IMR-90 (cell line): Measurements from ENCODE around the gene VEGFA.

Experiments used
- BHLHE40 ChIP-seq: fragments of 150-350 bp; IDR thresholded peaks from 2 replicates; pipeline ENCODE4 v1.6.1; 2016; ENCODE audit warnings: mild to moderate bottlenecking, low read depth, low read length
- CEBPB ChIP-seq: IDR thresholded peaks from 2 replicates; pipeline ENCODE4 v1.6.1; 2012; ENCODE audit warnings: low read depth, low read length, improper control_type of control experiment
- MAFK ChIP-seq: IDR thresholded peaks from 2 replicates; pipeline ENCODE4 v1.6.1; 2012; ENCODE audit warnings: low read depth, low read length, improper control_type of control experiment
- MAZ ChIP-seq: IDR thresholded peaks from 2 replicates; pipeline ENCODE4 v1.6.1; 2012; ENCODE audit warnings: low read depth, mild to moderate bottlenecking, low read length, improper control_type of control experiment, moderate library complexity, borderline replicate concordance
- POLR2A ChIP-seq: IDR thresholded peaks from 2 replicates; pipeline ENCODE4 v1.6.1; 2012; ENCODE audit warnings: mild to moderate bottlenecking, low read depth, low read length
- RAD21 ChIP-seq: IDR thresholded peaks from 2 replicates; pipeline ENCODE4 v1.6.1; 2012; ENCODE audit warnings: low read length, improper control_type of control experiment
- RFX5 ChIP-seq: IDR thresholded peaks from 2 replicates; pipeline ENCODE4 v1.8.0; 2012; ENCODE audit warnings: low read depth, mild to moderate bottlenecking, low read length, moderate library complexity
- TF ChIP-seq, protein P1 (sequence below): conservative IDR thresholded peaks from 2 replicates; pipeline ENCODE4 v1.5.1; 2012; ENCODE audit warnings: mild to moderate bottlenecking, low read depth, low read length, improper control_type of control experiment
- TF ChIP-seq, protein P2 (sequence below): fragments of 150-350 bp; IDR thresholded peaks from 2 replicates; pipeline ENCODE4 v1.6.1; 2017; ENCODE audit warnings: mild to moderate bottlenecking, antibody characterized with exemption, low read length, low read depth

DNA sequence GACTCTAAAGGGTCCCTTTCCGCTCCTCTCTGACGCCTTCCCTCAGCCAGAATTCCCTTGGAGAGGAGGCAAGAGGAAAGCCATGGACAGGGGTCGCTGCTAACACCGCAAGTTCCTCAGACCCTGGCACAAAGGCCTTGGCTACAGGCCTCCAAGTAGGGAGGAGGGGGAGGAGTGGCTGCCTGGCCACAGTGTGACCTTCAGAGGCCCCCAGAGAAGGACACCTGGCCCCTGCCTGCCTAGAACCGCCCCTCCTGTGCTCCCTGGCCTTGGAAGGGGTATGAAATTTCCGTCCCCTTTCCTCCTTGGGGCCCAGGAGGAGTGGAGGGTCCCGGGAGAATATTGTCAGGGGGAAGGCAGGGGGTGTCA is 2.7 kb downstream of the VEGFA start:
- TF ChIP-seq POLR2A (no peak; the same call in 1 of the 2 replicates), RFX5 (no peak), MAZ (no peak), CEBPB (no peak), BHLHE40 (no peak), RAD21 (no peak), MAFK (no peak)
- TF ChIP-seq, protein P1, sequence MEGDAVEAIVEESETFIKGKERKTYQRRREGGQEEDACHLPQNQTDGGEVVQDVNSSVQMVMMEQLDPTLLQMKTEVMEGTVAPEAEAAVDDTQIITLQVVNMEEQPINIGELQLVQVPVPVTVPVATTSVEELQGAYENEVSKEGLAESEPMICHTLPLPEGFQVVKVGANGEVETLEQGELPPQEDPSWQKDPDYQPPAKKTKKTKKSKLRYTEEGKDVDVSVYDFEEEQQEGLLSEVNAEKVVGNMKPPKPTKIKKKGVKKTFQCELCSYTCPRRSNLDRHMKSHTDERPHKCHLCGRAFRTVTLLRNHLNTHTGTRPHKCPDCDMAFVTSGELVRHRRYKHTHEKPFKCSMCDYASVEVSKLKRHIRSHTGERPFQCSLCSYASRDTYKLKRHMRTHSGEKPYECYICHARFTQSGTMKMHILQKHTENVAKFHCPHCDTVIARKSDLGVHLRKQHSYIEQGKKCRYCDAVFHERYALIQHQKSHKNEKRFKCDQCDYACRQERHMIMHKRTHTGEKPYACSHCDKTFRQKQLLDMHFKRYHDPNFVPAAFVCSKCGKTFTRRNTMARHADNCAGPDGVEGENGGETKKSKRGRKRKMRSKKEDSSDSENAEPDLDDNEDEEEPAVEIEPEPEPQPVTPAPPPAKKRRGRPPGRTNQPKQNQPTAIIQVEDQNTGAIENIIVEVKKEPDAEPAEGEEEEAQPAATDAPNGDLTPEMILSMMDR: no peak
- TF ChIP-seq, protein P2, sequence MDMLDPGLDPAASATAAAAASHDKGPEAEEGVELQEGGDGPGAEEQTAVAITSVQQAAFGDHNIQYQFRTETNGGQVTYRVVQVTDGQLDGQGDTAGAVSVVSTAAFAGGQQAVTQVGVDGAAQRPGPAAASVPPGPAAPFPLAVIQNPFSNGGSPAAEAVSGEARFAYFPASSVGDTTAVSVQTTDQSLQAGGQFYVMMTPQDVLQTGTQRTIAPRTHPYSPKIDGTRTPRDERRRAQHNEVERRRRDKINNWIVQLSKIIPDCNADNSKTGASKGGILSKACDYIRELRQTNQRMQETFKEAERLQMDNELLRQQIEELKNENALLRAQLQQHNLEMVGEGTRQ: no peak
